Forelimb muscle (tissue), 1 donor: Measurements from ENCODE around the gene IL4. TPM values are rescaled to one million over a fixed set of nuclear protein-coding genes. Genes with fewer than 3 reads are reported as not detected.

Source experiments
- DNase-seq: peaks from one replicate; pipeline ENCODE4 v3.0.0-alpha.2; 2013; ENCODE audit warnings: low read depth
- polyA plus RNA-seq: library from polyadenylated mRNA; unstranded; fragments of 120-200 nt; gene quantifications from one replicate; pipeline ENCODE4 v1.2.1, GENCODE V29; 2013; ENCODE audit not compliant: insufficient read length

The IL4 gene
- polyA plus RNA-seq, 1 donor, result not detected

- no peak for DNase-seq
Observed at GRCh38 chr5:132695956-132696355, 22.2 kb downstream of the IL4 start.

DNA sequence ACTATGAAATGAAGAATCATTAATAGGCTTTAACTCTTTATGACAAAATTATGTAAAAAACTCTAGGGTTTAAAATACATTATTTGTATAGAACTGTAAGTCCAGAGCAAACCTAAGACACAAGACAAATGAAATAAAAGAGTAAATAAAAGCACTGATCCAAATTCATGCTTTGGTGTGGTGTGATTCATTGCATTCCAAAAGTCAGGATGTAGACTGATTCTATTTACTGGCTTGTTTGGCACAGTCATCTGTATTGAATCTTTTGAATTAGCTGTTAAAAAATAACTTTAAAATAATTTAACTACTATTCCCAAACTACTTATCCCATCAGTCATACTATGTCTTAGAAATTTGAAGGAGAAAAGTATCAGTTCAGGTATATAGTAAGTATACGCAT lies 31.1 kb downstream of the IL4 start:
- no peak for DNase-seq

- DNase-seq, result no peak
Observed at GRCh38 chr5:132708645-132709044, 34.9 kb downstream of the IL4 start.

GRCh38 chr5:132714456-132715307 lies 40.9 kb downstream of the IL4 start:
- no peak for DNase-seq

GRCh38 chr5:132718544-132719312 lies 44.9 kb downstream of the IL4 start:
- DNase-seq, result no peak

DNA sequence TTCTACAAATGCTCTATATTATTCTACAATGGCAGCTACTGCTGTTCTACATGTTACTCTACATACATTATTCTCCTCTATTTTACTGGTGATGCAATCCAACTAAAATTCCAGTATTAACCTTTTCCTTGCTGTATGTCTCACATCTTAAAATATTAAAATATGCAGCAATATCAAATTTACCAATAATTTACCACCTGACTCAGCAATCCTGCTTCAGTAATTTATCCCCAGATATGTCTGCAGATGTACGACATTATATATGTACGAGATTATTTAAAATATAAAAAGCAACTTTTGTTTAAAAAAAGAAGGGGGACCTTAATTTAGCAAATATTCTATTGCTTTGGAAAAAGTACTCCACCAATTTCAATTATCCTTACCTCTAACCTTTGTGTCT lies 52.0 kb downstream of the IL4 start:
- no peak for DNase-seq

DNA sequence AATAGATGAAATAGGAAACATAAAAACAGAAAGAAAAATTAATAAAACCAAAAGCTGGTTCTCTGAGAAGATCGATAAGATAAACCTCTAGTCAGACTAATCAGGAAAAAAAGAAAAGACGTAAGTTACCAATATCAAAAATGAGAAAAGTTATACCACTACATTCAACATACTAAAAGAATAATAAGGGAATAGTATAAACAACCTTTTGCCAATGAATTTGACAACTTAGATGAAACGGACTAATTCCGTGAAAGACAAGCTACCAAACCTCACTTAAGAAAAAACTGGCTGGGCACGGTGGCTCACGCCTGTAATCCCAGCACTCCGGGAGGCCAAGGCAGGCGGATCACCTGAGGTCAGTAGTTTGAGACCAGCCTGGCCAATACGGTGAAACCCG lies 56.1 kb downstream of the IL4 start:
- DNase-seq, result no peak

Other genes with a start within 250 kb of the IL4 start
- gene IRF1, start 183.2 kb upstream of the IL4 start, polyA plus RNA-seq, result 8.3 TPM
- gene IL5, start 130.5 kb upstream of the IL4 start, polyA plus RNA-seq, result 0.29 TPM
- gene RAD50, start 117.0 kb upstream of the IL4 start, polyA plus RNA-seq, result 22.9 TPM
- gene IL13, start 15.8 kb upstream of the IL4 start, polyA plus RNA-seq, result not detected
- 8.6 TPM for gene KIF3A, start 63.6 kb downstream of the IL4 start, polyA plus RNA-seq
- 1.3 TPM for gene CCNI2, start 73.4 kb downstream of the IL4 start, polyA plus RNA-seq
- gene SEPTIN8, start 103.2 kb downstream of the IL4 start, polyA plus RNA-seq, result 33.0 TPM
- gene SOWAHA, start 139.3 kb downstream of the IL4 start, polyA plus RNA-seq, result 0.11 TPM
- gene SHROOM1, start 156.7 kb downstream of the IL4 start, polyA plus RNA-seq, result 2.9 TPM
- gene GDF9, start 192.5 kb downstream of the IL4 start, polyA plus RNA-seq, result 0.95 TPM
- gene UQCRQ, start 192.7 kb downstream of the IL4 start, polyA plus RNA-seq, result 185 TPM
- 2.2 TPM for gene LEAP2, start 199.7 kb downstream of the IL4 start, polyA plus RNA-seq